SK-N-SH treated with all-trans-retinoic acid at 6 μM for 48 hours (cell line): ENCODE data around the gene COL5A2.

Experiments used
- SNAI2 ChIP-seq: fragments of 250-450 bp; sonication (Bioruptor Pico); IDR thresholded peaks from 2 replicates; pipeline ENCODE4 v1.5.0; 2020; ENCODE audit warnings: mild to moderate bottlenecking, moderate library complexity
- ZFP30 ChIP-seq: fragments of 450-650 bp; formaldehyde crosslinking; IDR thresholded peaks from 2 replicates; pipeline ENCODE4 v1.5.0; 2022; ENCODE audit warnings: mild to moderate bottlenecking, moderate library complexity

- TF ChIP-seq SNAI2 (CRISPR knock-in tag): no peak
- TF ChIP-seq ZFP30 (CRISPR knock-in tag): no peak
Observed at GRCh38 chr2:189113963-189114362, 65.6 kb downstream of the COL5A2 start.
